HEK293 (cell line): ENCODE measurements around the gene TIRAP.

ENCODE experiments used
- CTCF ChIA-PET: fragments of 350-600 bp; formaldehyde crosslinking; extraction: SDS; loops from one replicate; lab custom pipeline; 2021; ENCODE audit warnings: antibody characterized with exemption; lab: Yijun Ruan, JAX
- POLR2A ChIA-PET: fragments of 300-600 bp; formaldehyde crosslinking; extraction: SDS; loops from one replicate; lab custom pipeline; 2020; ENCODE audit warnings: antibody characterized with exemption, inconsistent platforms; lab: Yijun Ruan, JAX
- H3K27ac ChIP-seq: fragments of 200-500 bp; sonication (Bioruptor generic); 2 replicates; pipeline ENCODE4 v1.5.1; 2014; ENCODE audit warnings: low read depth, low read length, control low read depth, inconsistent platforms; ENCODE audit errors: extremely low read depth
- H3K36me3 ChIP-seq, 2 experiments: fragments of 200-500 bp in 1 of 2; sonication (Bioruptor generic) in 1 of 2; 1 replicate in 1 of 2; 2 replicates in 1 of 2; pipeline ENCODE4 v1.5.1; 2014 to 2017; ENCODE audit warnings: inconsistent platforms in 2 of 2, low read length in 2 of 2; ENCODE audit not compliant: control insufficient read depth in 2 of 2, insufficient read depth in 1 of 2
- H3K4me1 ChIP-seq: fragments of 200-500 bp; sonication (Bioruptor generic); 2 replicates; pipeline ENCODE4 v1.5.1; 2014; ENCODE audit warnings: mild to moderate bottlenecking, low read length, inconsistent platforms; ENCODE audit not compliant: control insufficient read depth, insufficient read depth
- H3K4me3 ChIP-seq: 2 replicates; pipeline ENCODE4 v1.5.1; 2011; ENCODE audit warnings: low read depth, mild to moderate bottlenecking, control low read depth, low read length, moderate library complexity
- H3K9me3 ChIP-seq: fragments of 200-500 bp; sonication (Bioruptor generic); 2 replicates; pipeline ENCODE4 v1.5.1; 2014; ENCODE audit warnings: low read depth, low read length, inconsistent platforms; ENCODE audit not compliant: control insufficient read depth, insufficient read depth
- GFI1B ChIP-seq: fragments of 450-650 bp; formaldehyde crosslinking; IDR thresholded peaks from 2 replicates; pipeline ENCODE4 v1.5.1; 2016; ENCODE audit warnings: missing biosample characterization, missing genetic modification characterization
- GLIS2 ChIP-seq: fragments of 450-650 bp; formaldehyde crosslinking; IDR thresholded peaks from 2 replicates; pipeline ENCODE4 v1.5.1; 2016; ENCODE audit warnings: missing biosample characterization, missing genetic modification characterization
- MEIS1 ChIP-seq: sonication (generic); formaldehyde crosslinking; IDR thresholded peaks from 2 replicates; pipeline ENCODE4 v1.8.1; 2022; ENCODE audit warnings: missing genetic modification reagents, mild to moderate bottlenecking, borderline replicate concordance
- TRIM28 ChIP-seq: IDR thresholded peaks from 2 replicates; pipeline ENCODE4 v1.6.1; 2011; ENCODE audit warnings: low read length, control low read depth, borderline replicate concordance
- TSHZ1 ChIP-seq: fragments of 450-650 bp; formaldehyde crosslinking; IDR thresholded peaks from 2 replicates; pipeline ENCODE4 v1.5.1; 2016; ENCODE audit warnings: missing biosample characterization, missing genetic modification characterization, borderline replicate concordance
- ZBTB17 ChIP-seq: fragments of 450-650 bp; formaldehyde crosslinking; IDR thresholded peaks from 2 replicates; pipeline ENCODE4 v1.5.1; 2016; ENCODE audit warnings: missing biosample characterization, missing genetic modification characterization
- ZBTB7A ChIP-seq: fragments of 450-650 bp; formaldehyde crosslinking; IDR thresholded peaks from 2 replicates; pipeline ENCODE4 v1.5.1; 2016; ENCODE audit warnings: low read depth, missing biosample characterization, missing genetic modification characterization
- ZFP69B ChIP-seq: fragments of 450-650 bp; formaldehyde crosslinking; IDR thresholded peaks from 2 replicates; pipeline ENCODE4 v1.5.1; 2016; ENCODE audit warnings: missing biosample characterization, missing genetic modification characterization
- ZNF169 ChIP-seq: fragments of 450-650 bp; formaldehyde crosslinking; IDR thresholded peaks from 2 replicates; pipeline ENCODE4 v1.5.1; 2016; ENCODE audit warnings: missing biosample characterization, missing genetic modification characterization
- ZNF221 ChIP-seq: fragments of 450-650 bp; formaldehyde crosslinking; IDR thresholded peaks from 2 replicates; pipeline ENCODE4 v1.5.1; 2017; ENCODE audit warnings: missing biosample characterization, missing genetic modification characterization, borderline replicate concordance
- ZNF223 ChIP-seq: fragments of 450-650 bp; formaldehyde crosslinking; IDR thresholded peaks from 2 replicates; pipeline ENCODE4 v1.5.1; 2016; ENCODE audit warnings: missing biosample characterization, missing genetic modification characterization
- ZNF239 ChIP-seq: fragments of 450-650 bp; formaldehyde crosslinking; IDR thresholded peaks from 2 replicates; pipeline ENCODE4 v1.5.1; 2016; ENCODE audit warnings: missing biosample characterization, missing genetic modification characterization
- ZNF335 ChIP-seq: fragments of 450-650 bp; formaldehyde crosslinking; conservative IDR thresholded peaks from 2 replicates; pipeline ENCODE4 v1.5.1; 2016; ENCODE audit warnings: missing biosample characterization, missing genetic modification characterization
- ZNF341 ChIP-seq: fragments of 450-650 bp; formaldehyde crosslinking; IDR thresholded peaks from 2 replicates; pipeline ENCODE4; 2016; ENCODE audit warnings: low read depth, missing biosample characterization, missing genetic modification characterization
- ZNF366 ChIP-seq: fragments of 450-650 bp; formaldehyde crosslinking; conservative IDR thresholded peaks from 2 replicates; pipeline ENCODE4 v1.5.1; 2016; ENCODE audit warnings: missing biosample characterization, missing genetic modification characterization
- ZNF394 ChIP-seq: fragments of 450-650 bp; formaldehyde crosslinking; IDR thresholded peaks from 2 replicates; pipeline ENCODE4 v1.5.1; 2016; ENCODE audit warnings: missing biosample characterization, missing genetic modification characterization, mild to moderate bottlenecking, moderate library complexity, borderline replicate concordance
- ZNF529 ChIP-seq: fragments of 450-650 bp; formaldehyde crosslinking; IDR thresholded peaks from 2 replicates; pipeline ENCODE4 v1.5.1; 2017; ENCODE audit warnings: missing genetic modification characterization, missing biosample characterization; ENCODE audit not compliant: insufficient replicate concordance
- ZNF530 ChIP-seq: fragments of 450-650 bp; formaldehyde crosslinking; IDR thresholded peaks from 2 replicates; pipeline ENCODE4 v1.5.1; 2016; ENCODE audit warnings: low read depth, missing biosample characterization, missing genetic modification characterization
- ZNF560 ChIP-seq: fragments of 450-650 bp; formaldehyde crosslinking; IDR thresholded peaks from 2 replicates; pipeline ENCODE4 v1.5.1; 2017; ENCODE audit warnings: missing biosample characterization, missing genetic modification characterization, borderline replicate concordance
- ZNF571 ChIP-seq: fragments of 450-650 bp; formaldehyde crosslinking; IDR thresholded peaks from 2 replicates; pipeline ENCODE4 v1.5.0; 2017; ENCODE audit warnings: missing biosample characterization, missing genetic modification characterization
- ZNF624 ChIP-seq: fragments of 450-650 bp; formaldehyde crosslinking; IDR thresholded peaks from 2 replicates; pipeline ENCODE4 v1.5.1; 2017; ENCODE audit warnings: missing biosample characterization, missing genetic modification characterization
- ZNF701 ChIP-seq: fragments of 450-650 bp; formaldehyde crosslinking; IDR thresholded peaks from 2 replicates; pipeline ENCODE4 v1.5.1; 2016; ENCODE audit warnings: missing biosample characterization, missing genetic modification characterization
- ZNF791 ChIP-seq: fragments of 450-650 bp; formaldehyde crosslinking; IDR thresholded peaks from 2 replicates; pipeline ENCODE4 v1.5.1; 2016; ENCODE audit warnings: missing biosample characterization, missing genetic modification characterization
- ZNF843 ChIP-seq: fragments of 450-650 bp; formaldehyde crosslinking; IDR thresholded peaks from 2 replicates; pipeline ENCODE4 v1.5.1; 2016; ENCODE audit warnings: missing biosample characterization, missing genetic modification characterization
- TF ChIP-seq, protein P1 (sequence below): fragments of 450-650 bp; formaldehyde crosslinking; IDR thresholded peaks from 2 replicates; pipeline ENCODE4 v1.5.1; 2016; ENCODE audit warnings: missing biosample characterization, missing genetic modification characterization
- TF ChIP-seq, protein P2 (sequence below): fragments of 450-650 bp; formaldehyde crosslinking; IDR thresholded peaks from 2 replicates; pipeline ENCODE4 v1.5.1; 2016; ENCODE audit warnings: missing biosample characterization, missing genetic modification characterization
- TF ChIP-seq, protein P3 (sequence below): fragments of 450-650 bp; formaldehyde crosslinking; IDR thresholded peaks from 2 replicates; pipeline ENCODE4 v1.5.1; 2016; ENCODE audit warnings: missing biosample characterization, missing genetic modification characterization
- TF ChIP-seq, protein P4 (sequence below): sonication (generic); formaldehyde crosslinking; IDR thresholded peaks from 2 replicates; pipeline ENCODE4 v1.8.1; 2022; ENCODE audit warnings: mild to moderate bottlenecking, moderate library complexity, missing genetic modification reagents

The TIRAP gene

DNA sequence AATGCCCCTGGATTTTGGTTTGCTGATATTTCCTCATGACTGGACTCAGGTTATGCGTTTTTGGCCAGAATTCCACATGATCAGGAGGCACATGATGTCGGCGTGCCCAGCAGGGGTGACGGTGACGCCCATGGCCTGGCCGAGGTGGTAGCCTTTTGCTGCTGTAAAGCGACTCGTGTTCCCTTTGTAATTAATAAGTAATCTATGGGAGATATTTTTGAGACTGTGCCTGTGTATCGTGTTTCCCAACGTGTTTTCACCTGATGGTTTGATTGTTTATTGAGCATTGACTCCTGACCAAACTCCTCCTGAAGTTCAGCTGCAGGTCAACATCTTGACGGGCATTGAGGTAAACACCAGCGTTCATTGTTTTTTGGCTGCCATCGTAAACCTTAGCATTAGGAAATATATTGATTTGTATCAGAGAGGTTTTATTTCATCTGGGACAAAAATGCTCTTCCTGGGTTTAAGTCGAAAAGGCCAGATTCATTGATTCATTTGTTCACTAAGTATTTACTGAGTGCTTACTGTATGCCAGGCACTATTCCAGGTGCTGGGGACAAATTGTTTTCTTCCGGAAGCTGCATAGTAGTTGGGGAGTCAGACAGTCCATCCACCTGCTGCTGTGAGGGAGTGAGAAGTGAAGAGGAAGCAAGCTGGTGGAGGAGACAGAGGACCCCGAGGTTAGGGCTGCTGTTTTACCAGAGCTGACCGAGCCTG is 44.5 kb downstream of the TIRAP start:
- POLR2A ChIA-PET, result no interaction called here
- Histone ChIP-seq H3K4me1 (no peaks in the 10 kb centered on the region), H3K4me3 (no peak overlapping the region), H3K9me3 (no peaks in the 10 kb centered on the region), H3K36me3 (no peaks in the 10 kb centered on the region), H3K27ac (no peak overlapping the region)
- CTCF ChIA-PET, result no interaction called here
- TF ChIP-seq ZNF341 (tag by site-specific recombination) (no peak), ZBTB17 (tag by site-specific recombination) (no peak), GLIS2 (tag by site-specific recombination) (no peak), TSHZ1 (tag by site-specific recombination) (no peak), ZBTB7A (tag by site-specific recombination) (no peak), ZNF791 (no peak)
- TF ChIP-seq, protein P1, sequence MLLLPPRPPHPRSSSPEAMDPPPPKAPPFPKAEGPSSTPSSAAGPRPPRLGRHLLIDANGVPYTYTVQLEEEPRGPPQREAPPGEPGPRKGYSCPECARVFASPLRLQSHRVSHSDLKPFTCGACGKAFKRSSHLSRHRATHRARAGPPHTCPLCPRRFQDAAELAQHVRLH (tag by site-specific recombination), result no peak
- TF ChIP-seq, protein P2, sequence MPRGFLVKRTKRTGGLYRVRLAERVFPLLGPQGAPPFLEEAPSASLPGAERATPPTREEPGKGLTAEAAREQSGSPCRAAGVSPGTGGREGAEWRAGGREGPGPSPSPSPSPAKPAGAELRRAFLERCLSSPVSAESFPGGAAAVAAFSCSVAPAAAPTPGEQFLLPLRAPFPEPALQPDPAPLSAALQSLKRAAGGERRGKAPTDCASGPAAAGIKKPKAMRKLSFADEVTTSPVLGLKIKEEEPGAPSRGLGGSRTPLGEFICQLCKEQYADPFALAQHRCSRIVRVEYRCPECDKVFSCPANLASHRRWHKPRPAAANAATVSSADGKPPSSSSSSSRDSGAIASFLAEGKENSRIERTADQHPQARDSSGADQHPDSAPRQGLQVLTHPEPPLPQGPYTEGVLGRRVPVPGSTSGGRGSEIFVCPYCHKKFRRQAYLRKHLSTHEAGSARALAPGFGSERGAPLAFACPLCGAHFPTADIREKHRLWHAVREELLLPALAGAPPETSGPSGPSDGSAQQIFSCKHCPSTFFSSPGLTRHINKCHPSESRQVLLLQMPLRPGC (tag by site-specific recombination), result no peak

DNA sequence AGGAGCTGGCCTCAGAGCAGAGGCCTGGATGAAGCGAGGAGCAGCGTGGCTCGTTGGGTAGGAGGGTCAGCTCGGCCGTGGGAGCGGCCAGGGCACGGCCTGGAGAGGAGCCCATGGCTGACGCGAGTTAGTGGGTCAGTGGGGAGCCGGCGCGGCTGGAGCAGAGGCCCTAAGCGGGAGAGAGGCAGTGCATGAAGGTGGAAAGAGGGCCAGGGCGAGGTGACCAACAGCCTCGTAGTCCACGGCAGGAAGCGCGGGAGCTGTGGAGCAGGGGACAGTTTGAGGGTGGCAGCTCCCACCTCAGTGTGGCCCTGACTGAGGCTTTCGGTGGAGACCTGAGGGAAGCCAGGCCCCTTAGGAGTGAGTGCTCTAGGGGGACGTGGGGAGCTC is 45.1 kb downstream of the TIRAP start:
- no peaks in the 10 kb centered on the region for H3K9me3 ChIP-seq
- H3K27ac ChIP-seq, result no peak overlapping the region
- no peaks in the 10 kb centered on the region for H3K36me3 ChIP-seq
- no peak overlapping the region for H3K4me3 ChIP-seq
- CTCF ChIA-PET, result no interaction called here
- no peaks in the 10 kb centered on the region for H3K4me1 ChIP-seq
- TF ChIP-seq, protein P3, sequence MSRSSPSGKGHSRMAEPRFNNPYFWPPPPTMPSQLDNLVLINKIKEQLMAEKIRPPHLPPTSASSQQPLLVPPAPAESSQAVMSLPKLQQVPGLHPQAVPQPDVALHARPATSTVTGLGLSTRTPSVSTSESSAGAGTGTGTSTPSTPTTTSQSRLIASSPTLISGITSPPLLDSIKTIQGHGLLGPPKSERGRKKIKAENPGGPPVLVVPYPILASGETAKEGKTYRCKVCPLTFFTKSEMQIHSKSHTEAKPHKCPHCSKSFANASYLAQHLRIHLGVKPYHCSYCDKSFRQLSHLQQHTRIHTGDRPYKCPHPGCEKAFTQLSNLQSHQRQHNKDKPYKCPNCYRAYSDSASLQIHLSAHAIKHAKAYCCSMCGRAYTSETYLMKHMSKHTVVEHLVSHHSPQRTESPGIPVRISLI (tag by site-specific recombination), result no peak
- TF ChIP-seq ZNF571 (tag by site-specific recombination), result no peak
- TF ChIP-seq ZNF223 (tag by site-specific recombination), result no peak
- TF ChIP-seq ZNF624 (tag by site-specific recombination), result no peak
- no peak for TF ChIP-seq ZNF843 (tag by site-specific recombination)
- no peak for TF ChIP-seq ZNF239
- TF ChIP-seq TRIM28, result no peak
- TF ChIP-seq ZNF701 (tag by site-specific recombination), result no peak
- TF ChIP-seq ZNF366 (tag by site-specific recombination), result no peak
- TF ChIP-seq ZNF529 (tag by site-specific recombination), result no peak
- no peak for TF ChIP-seq ZFP69B (tag by site-specific recombination)
- no peak for TF ChIP-seq ZNF169
- no peak for TF ChIP-seq MEIS1 (CRISPR knock-in tag)
- no peak for TF ChIP-seq ZNF530
- TF ChIP-seq GFI1B (tag by site-specific recombination), result no peak
- TF ChIP-seq ZNF335 (tag by site-specific recombination), result no peak
- TF ChIP-seq, protein P4, sequence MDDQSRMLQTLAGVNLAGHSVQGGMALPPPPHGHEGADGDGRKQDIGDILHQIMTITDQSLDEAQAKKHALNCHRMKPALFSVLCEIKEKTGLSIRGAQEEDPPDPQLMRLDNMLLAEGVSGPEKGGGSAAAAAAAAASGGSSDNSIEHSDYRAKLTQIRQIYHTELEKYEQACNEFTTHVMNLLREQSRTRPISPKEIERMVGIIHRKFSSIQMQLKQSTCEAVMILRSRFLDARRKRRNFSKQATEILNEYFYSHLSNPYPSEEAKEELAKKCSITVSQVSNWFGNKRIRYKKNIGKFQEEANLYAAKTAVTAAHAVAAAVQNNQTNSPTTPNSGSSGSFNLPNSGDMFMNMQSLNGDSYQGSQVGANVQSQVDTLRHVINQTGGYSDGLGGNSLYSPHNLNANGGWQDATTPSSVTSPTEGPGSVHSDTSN, result no peak
- TF ChIP-seq ZNF560, result no peak
- no peak for TF ChIP-seq ZNF394 (tag by site-specific recombination)
- TF ChIP-seq ZNF221, result no peak
- TF ChIP-seq, all 188 proteins: peak for 0
- POLR2A ChIA-PET, result no interaction called here
